Osteoblast (primary cell): ENCODE results near the gene TMEM170A. TPM values are rescaled to one million over a fixed set of nuclear protein-coding genes. Genes with fewer than 3 reads are reported as not detected.
"Not testable (repeated sequence)": the region's sequence is repeated elsewhere in the genome, so short reads cannot be mapped to it uniquely, and the experiment has no call there.

Experiments
- DNase-seq: peaks from one replicate; pipeline ENCODE4 v3.0.0; 2011; ENCODE audit warnings: low spot score, mixed read lengths; ENCODE audit not compliant: insufficient read length; ENCODE audit errors: missing footprints
- H2AFZ ChIP-seq: 2 replicates; pipeline ENCODE4 v1.6.0; 2011; ENCODE audit warnings: mild to moderate bottlenecking, low read length
- H3K27ac ChIP-seq: 2 replicates; pipeline ENCODE4 v1.5.1; 2011; ENCODE audit warnings: mild to moderate bottlenecking, low read depth, low read length, moderate library complexity
- H3K27me3 ChIP-seq: 2 replicates; pipeline ENCODE4 v1.6.0; 2012; ENCODE audit warnings: mild to moderate bottlenecking, control low read depth, inconsistent platforms, low read length, moderate library complexity; ENCODE audit not compliant: insufficient read depth
- H3K36me3 ChIP-seq: 2 replicates; pipeline ENCODE4 v1.5.1; 2011; ENCODE audit warnings: mild to moderate bottlenecking, low read length, control low read depth, moderate library complexity; ENCODE audit not compliant: insufficient read depth
- H3K4me1 ChIP-seq: 2 replicates; pipeline ENCODE4 v1.5.1; 2011; ENCODE audit warnings: mild to moderate bottlenecking, low read length, control low read depth, moderate library complexity; ENCODE audit not compliant: insufficient read depth
- H3K4me2 ChIP-seq: 2 replicates; pipeline ENCODE4 v1.6.0; 2011; ENCODE audit warnings: mild to moderate bottlenecking, low read length; ENCODE audit not compliant: insufficient read depth
- H3K4me3 ChIP-seq: fragments of 200-600 bp; sonication (generic); 3 replicates; pipeline ENCODE4 v1.5.1; 2012; ENCODE audit warnings: mild to moderate bottlenecking, low read length, inconsistent platforms; ENCODE audit not compliant: insufficient read depth
- H3K79me2 ChIP-seq: 2 replicates; pipeline ENCODE4 v1.6.0; 2012; ENCODE audit warnings: mild to moderate bottlenecking, low read length, control low read depth, inconsistent platforms; ENCODE audit not compliant: insufficient read depth
- H3K9me3 ChIP-seq: 2 replicates; pipeline ENCODE4 v1.5.1; 2011; ENCODE audit warnings: low read depth, low read length, control low read depth
- H4K20me1 ChIP-seq: 2 replicates; pipeline ENCODE4 v1.6.0; 2012; ENCODE audit warnings: mild to moderate bottlenecking, low read length, control low read depth; ENCODE audit not compliant: insufficient read depth
- total RNA-seq: library from RNA; depleted of rRNA; stranded (reverse); fragments of >200 nt; gene quantifications from 2 replicates; pipeline ENCODE4 v1.2.3, GENCODE V29; 2012
- TF ChIP-seq, protein P1 (sequence below): IDR thresholded peaks from 2 replicates; pipeline ENCODE4 v1.5.1; 2011; ENCODE audit warnings: mild to moderate bottlenecking, low read depth, low read length, moderate library complexity; ENCODE audit errors: extremely low read depth

Gene TMEM170A
- total RNA-seq, 1 donor: 11.6 TPM

DNA sequence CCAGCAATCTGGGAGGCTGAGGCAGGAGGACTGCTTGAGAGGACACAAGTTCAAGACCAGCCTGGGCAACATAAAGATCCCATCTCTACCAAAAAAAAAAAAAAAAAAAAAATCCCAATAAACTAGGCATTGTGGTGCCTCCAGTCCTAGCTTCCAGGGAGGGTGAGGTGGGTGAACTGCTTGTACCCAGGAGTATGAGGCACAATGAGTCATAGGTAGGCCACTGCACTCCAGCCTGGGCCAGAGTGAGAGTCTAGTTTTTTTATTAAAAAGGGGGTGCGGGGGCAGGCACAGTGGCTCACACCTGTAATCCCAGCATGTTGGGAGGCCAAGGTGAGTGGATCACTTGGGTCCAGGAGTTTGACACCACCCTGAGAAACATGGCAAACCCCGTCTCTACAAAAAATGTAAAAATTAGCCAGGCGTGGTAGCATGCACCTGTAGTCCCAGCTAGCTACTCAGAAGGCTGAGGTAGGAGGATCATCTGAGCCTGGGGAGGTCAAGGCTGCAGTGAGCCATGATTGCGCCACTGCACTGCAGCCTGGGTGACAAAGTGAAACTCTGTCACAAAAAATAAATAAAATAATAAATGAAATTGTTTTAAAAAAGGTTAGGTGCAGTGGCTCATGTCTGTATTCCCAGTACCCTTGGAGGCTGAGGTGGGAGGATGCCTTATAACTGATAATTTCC, 38.6 kb upstream of the TMEM170A start:
- no peak overlapping the region for H2AFZ ChIP-seq
- no peak overlapping the region for H3K4me2 ChIP-seq
- TF ChIP-seq, protein P1, sequence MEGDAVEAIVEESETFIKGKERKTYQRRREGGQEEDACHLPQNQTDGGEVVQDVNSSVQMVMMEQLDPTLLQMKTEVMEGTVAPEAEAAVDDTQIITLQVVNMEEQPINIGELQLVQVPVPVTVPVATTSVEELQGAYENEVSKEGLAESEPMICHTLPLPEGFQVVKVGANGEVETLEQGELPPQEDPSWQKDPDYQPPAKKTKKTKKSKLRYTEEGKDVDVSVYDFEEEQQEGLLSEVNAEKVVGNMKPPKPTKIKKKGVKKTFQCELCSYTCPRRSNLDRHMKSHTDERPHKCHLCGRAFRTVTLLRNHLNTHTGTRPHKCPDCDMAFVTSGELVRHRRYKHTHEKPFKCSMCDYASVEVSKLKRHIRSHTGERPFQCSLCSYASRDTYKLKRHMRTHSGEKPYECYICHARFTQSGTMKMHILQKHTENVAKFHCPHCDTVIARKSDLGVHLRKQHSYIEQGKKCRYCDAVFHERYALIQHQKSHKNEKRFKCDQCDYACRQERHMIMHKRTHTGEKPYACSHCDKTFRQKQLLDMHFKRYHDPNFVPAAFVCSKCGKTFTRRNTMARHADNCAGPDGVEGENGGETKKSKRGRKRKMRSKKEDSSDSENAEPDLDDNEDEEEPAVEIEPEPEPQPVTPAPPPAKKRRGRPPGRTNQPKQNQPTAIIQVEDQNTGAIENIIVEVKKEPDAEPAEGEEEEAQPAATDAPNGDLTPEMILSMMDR: no peak
- no peaks in the 10 kb centered on the region for H3K9me3 ChIP-seq
- H3K27ac ChIP-seq: no peak overlapping the region
- H3K36me3 ChIP-seq: no peaks in the 10 kb centered on the region
- H3K79me2 ChIP-seq: no peaks in the 10 kb centered on the region
- DNase-seq: no peak
- H3K4me3 ChIP-seq: no peak overlapping the region
- H4K20me1 ChIP-seq: no peaks in the 10 kb centered on the region
- H3K4me1 ChIP-seq: peaks cover 12% of the 10 kb centered on the region
- no peaks in the 10 kb centered on the region for H3K27me3 ChIP-seq

DNA sequence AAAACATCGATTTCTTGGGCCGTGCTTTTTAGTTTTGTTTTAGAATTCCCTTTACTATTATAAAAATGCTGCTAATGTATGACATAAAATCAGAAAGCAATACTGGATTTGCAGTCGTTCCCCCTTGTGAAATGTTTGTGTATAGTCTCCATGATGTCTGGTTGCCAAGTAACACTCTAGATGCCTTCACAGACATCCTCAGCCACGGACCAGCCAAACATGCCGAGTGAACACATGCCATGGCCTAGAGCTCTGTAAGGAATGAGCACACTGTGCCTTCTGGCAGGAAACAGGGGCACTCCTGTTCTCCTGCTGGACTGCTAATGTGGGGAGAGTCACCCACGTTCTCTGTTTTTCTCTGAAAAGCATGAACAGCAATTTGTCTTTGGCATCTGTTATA, 37.3 kb upstream of the TMEM170A start:
- H3K36me3 ChIP-seq, H4K20me1 ChIP-seq, H3K27me3 ChIP-seq, H3K9me3 ChIP-seq, H3K4me3 ChIP-seq, H3K79me2 ChIP-seq: not testable (repeated sequence)
- H3K27ac ChIP-seq: peak overlapping the region; percentile 20
- DNase-seq: peak; percentile 76
- peak overlapping the region; percentile 11 for H3K4me2 ChIP-seq
- H3K4me1 ChIP-seq: peaks cover 11% of the 10 kb centered on the region
- H2AFZ ChIP-seq: peak overlapping the region; percentile 25

DNA sequence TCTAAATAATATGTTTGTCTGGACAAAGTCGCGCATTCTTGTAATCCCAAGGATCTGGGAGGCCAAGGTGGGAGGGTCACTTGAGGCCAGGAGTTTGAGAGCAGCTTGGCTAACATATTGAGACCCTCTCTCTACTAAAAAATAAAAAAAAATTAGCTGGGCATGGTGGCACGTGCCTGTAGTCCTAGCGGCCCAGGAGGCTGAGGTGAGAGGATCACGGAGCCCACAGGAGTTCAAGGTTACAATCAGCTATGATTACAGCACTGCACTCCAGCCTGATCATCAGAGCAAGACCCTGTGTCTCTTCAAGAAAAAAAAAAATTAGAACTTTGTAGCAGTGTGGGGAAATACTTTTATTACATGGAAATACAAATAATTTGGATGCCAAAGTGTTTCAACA, 36.9 kb upstream of the TMEM170A start:
- Histone ChIP-seq H3K9me3 (no peaks in the 10 kb centered on the region), H3K27me3 (no peaks in the 10 kb centered on the region), H3K4me2 (peak overlapping the region; percentile 11), H2AFZ (no peak overlapping the region), H3K4me1 (peaks cover 6% of the 10 kb centered on the region), H3K4me3 (no peak overlapping the region), H3K79me2 (no peaks in the 10 kb centered on the region), H4K20me1 (no peaks in the 10 kb centered on the region), H3K27ac (peak overlapping the region; percentile 20), H3K36me3 (no peaks in the 10 kb centered on the region)
- TF ChIP-seq, protein P1: no peak
- no peak for DNase-seq

DNA sequence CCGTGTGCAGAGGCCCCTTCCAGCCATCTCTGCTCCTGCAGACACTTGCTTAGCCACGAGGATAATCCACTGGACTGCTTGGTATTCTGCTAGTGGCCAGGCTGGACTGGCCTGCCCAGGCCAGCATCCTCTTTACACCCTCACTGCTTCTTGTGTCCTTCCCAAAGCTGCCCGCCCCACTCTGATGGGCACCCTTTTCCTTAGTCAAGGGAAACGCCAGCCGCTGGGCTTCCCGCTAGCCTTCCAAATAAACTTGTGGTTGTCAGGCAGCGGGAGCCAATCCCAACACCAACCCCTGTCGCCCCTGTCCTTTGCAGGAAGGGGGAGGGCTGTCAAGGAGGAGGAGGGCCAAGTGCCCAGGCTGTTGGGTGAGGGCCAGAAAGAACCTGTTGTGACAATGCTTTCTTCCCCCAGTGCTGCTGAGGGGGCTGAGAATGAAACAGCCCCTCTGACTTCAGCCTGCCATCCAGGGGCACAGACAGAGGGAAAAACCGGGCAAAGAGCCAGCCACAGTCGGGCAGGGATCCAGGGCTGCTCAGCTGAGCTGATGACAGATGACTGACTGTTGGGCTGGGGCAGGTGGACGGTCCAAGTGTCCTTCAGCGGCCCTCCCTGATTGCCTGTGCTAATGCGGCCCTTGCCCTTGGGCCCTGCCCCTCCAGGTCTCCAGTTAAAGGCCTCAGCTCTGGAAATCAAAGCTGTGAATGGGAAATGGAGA, 34.3 kb upstream of the TMEM170A start:
- H3K4me3 ChIP-seq, H4K20me1 ChIP-seq, H3K4me1 ChIP-seq, DNase-seq, H3K27me3 ChIP-seq, H3K36me3 ChIP-seq, H3K4me2 ChIP-seq, H3K9me3 ChIP-seq, H3K79me2 ChIP-seq, H3K27ac ChIP-seq: not testable (repeated sequence)
- peak overlapping the region; percentile 15 for H2AFZ ChIP-seq

DNA sequence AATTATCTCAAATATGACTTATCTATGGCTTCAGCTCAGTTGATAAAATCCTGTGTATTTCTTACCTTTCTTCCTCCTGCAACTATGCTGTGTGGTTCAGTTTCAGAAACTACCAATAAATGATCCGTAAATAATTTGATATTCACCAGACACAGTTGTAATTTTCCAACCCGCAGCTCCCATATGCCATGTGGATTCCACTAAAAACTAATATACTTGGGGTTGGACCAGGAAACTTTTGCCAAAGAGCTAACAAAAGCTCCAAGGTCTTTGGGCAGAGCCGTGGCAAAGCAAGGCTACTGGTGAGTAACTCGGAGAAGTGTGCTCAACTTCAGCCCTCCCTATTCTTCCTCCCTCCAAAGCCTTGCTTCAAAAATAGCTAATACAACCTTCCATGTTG, 33.1 kb upstream of the TMEM170A start:
- no peaks in the 10 kb centered on the region for H3K36me3 ChIP-seq
- H3K27ac ChIP-seq: no peak overlapping the region
- H2AFZ ChIP-seq: no peak overlapping the region
- TF ChIP-seq, protein P1: no peak
- no peaks in the 10 kb centered on the region for H3K4me1 ChIP-seq
- no peak overlapping the region for H3K4me3 ChIP-seq
- DNase-seq: no peak
- peaks cover 2% of the 10 kb centered on the region for H3K27me3 ChIP-seq
- H3K79me2 ChIP-seq: no peaks in the 10 kb centered on the region
- no peaks in the 10 kb centered on the region for H4K20me1 ChIP-seq
- H3K4me2 ChIP-seq: no peak overlapping the region
- no peaks in the 10 kb centered on the region for H3K9me3 ChIP-seq
